Karpas-422 (cell line): ENCODE data around the gene PLCD1. TPM values are rescaled to one million over a fixed set of nuclear protein-coding genes. Genes with fewer than 3 reads are reported as not detected.
"Not testable (repeated sequence)": the region's sequence is repeated elsewhere in the genome, so short reads cannot be mapped to it uniquely, and the experiment has no call there.

Experiments used
- DNase-seq: peaks from one replicate; pipeline ENCODE4 v3.0.0-alpha.2; 2015
- H2AFZ ChIP-seq: fragments of 200-600 bp; sonication (generic); 2 replicates; pipeline ENCODE4 v1.6.1; 2014; ENCODE audit warnings: antibody characterized with exemption, low read length, mixed read lengths
- H3K27ac ChIP-seq: fragments of 200-600 bp; sonication (generic); 2 replicates; pipeline ENCODE4 v1.5.1; 2014; ENCODE audit warnings: mild to moderate bottlenecking, low read length, moderate library complexity
- H3K27me3 ChIP-seq: fragments of 200-600 bp; sonication (generic); 2 replicates; pipeline ENCODE4 v1.6.1; 2014; ENCODE audit warnings: low read length, mixed read lengths
- H3K36me3 ChIP-seq: fragments of 200-600 bp; sonication (generic); 2 replicates; pipeline ENCODE4 v1.6.1; 2014; ENCODE audit warnings: low read length, mixed read lengths; ENCODE audit not compliant: insufficient read depth
- H3K4me1 ChIP-seq: fragments of 200-600 bp; sonication (generic); 2 replicates; pipeline ENCODE4 v1.6.1; 2014; ENCODE audit warnings: mild to moderate bottlenecking, low read length, mixed read lengths
- H3K4me2 ChIP-seq: fragments of 200-600 bp; sonication (generic); 2 replicates; pipeline ENCODE4 v1.6.1; 2014; ENCODE audit warnings: low read length, low read depth, mild to moderate bottlenecking; ENCODE audit not compliant: poor library complexity, severe bottlenecking
- H3K4me3 ChIP-seq: fragments of 200-600 bp; sonication (generic); 2 replicates; pipeline ENCODE4 v1.5.1; 2014; ENCODE audit warnings: mild to moderate bottlenecking, antibody characterized with exemption, low read length, mixed read lengths
- H3K79me2 ChIP-seq: fragments of 200-600 bp; sonication (generic); 2 replicates; pipeline ENCODE4 v1.6.1; 2014; ENCODE audit warnings: mild to moderate bottlenecking, low read length, mixed read lengths
- H3K9ac ChIP-seq: fragments of 200-600 bp; sonication (generic); 2 replicates; pipeline ENCODE4 v1.6.0; 2014; ENCODE audit warnings: low read length
- H3K9me2 ChIP-seq: fragments of 200-600 bp; sonication (generic), shearing (Covaris generic); replicated peaks from 2 replicates; pipeline ENCODE4 v1.6.0; 2014; ENCODE audit warnings: mild to moderate bottlenecking, low read length, moderate library complexity; ENCODE audit not compliant: insufficient read depth
- H3K9me3 ChIP-seq: fragments of 300-700, 200-600 bp; sonication (generic); 2 replicates; pipeline ENCODE4 v1.6.1; 2014; ENCODE audit warnings: low read length, mixed read lengths
- H4K20me1 ChIP-seq: fragments of 200-600 bp; sonication (generic); 2 replicates; pipeline ENCODE4 v1.6.1; 2014; ENCODE audit warnings: mild to moderate bottlenecking, antibody characterized with exemption, low read length, low read depth; ENCODE audit not compliant: insufficient read depth
- total RNA-seq: library from RNA; depleted of rRNA; stranded (reverse); fragments of >200 nt; shearing (Covaris generic); gene quantifications from 2 replicates; pipeline ENCODE4 v1.2.3, GENCODE V29; 2014; ENCODE audit warnings: low replicate concordance

PLCD1 gene
- total RNA-seq, 1 experiment from 2014 or later = 0.89 TPM

DNA sequence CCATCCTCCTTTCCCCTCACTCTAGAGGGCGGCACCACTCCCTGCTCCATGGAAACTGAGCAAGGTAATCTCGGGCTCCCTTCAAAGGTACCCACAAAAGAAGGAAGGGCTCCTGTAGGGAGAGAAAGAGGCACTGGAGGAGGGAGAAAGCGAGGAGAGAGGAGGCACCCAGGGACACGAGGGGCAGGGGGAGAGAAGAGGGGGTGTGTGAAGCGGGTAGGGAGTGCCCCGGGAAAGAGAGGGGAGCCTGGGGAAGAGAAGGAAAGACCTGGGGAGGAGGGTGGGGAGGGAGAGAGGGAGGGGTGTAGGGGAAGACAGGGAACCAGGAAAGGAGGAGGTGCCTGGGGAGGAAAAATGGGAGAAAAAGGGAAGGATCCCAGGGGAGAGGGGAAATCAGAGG lies 38.3 kb downstream of the PLCD1 start:
- Histone ChIP-seq H3K4me1 (peaks cover 19% of the 10 kb centered on the region), H3K4me2 (no peak overlapping the region), H4K20me1 (no peaks in the 10 kb centered on the region), H3K9me3 (no peaks in the 10 kb centered on the region), H3K27me3 (no peaks in the 10 kb centered on the region), H3K9me2 (no peaks in the 10 kb centered on the region), H3K79me2 (peaks cover 11% of the 10 kb centered on the region), H2AFZ (no peak overlapping the region), H3K9ac (no peak overlapping the region), H3K36me3 (0 out of 2 replicates have a peak, but pooled peaks cover 2% of the 10 kb centered on the region), H3K27ac (no peak overlapping the region), H3K4me3 (no peak overlapping the region)
- DNase-seq = no peak

DNA sequence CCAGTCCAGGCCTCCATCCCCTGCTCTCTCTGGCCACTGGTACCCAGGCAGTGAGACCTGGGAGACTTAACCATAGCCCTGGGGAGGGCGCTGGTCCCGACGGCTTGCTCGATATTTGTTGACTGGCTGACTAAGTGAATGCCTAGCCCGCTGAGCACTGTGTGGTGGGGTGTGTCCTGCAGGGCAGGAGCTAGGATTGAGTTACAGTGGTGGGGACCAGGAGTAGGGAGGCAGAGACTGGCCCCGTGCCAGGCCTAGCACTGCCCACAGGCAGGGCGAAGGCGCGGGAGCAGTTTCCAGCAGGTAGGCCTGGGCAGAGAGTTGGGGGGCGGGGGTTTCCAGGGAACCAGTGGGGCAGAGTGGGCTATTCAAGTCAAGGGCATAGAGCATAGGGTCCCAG lies 38.9 kb downstream of the PLCD1 start, which contains the start of gene VILL:
TSS of gene VILL (plus strand) at position 260 of the 400 bp plus-strand sequence. CDS start 2,887 bp downstream, outside the sequence.
- Histone ChIP-seq H3K27me3 (no peaks in the 10 kb centered on the region), H3K4me2 (no peak within 1 kb of the TSS), H3K9me3 (no peaks in the 10 kb centered on the region), H3K27ac (no peak within 1 kb of the TSS), H3K36me3 (no peaks in the 10 kb centered on the region), H3K9ac (no peak within 1 kb of the TSS), H3K4me3 (no peak within 1 kb of the TSS), H3K79me2 (peaks cover 8% of the 10 kb centered on the region), H4K20me1 (no peaks in the 10 kb centered on the region), H2AFZ (no peak within 1 kb of the TSS), H3K4me1 (peaks cover 17% of the 10 kb centered on the region), H3K9me2 (no peaks in the 10 kb centered on the region)
- DNase-seq = no peak

DNA sequence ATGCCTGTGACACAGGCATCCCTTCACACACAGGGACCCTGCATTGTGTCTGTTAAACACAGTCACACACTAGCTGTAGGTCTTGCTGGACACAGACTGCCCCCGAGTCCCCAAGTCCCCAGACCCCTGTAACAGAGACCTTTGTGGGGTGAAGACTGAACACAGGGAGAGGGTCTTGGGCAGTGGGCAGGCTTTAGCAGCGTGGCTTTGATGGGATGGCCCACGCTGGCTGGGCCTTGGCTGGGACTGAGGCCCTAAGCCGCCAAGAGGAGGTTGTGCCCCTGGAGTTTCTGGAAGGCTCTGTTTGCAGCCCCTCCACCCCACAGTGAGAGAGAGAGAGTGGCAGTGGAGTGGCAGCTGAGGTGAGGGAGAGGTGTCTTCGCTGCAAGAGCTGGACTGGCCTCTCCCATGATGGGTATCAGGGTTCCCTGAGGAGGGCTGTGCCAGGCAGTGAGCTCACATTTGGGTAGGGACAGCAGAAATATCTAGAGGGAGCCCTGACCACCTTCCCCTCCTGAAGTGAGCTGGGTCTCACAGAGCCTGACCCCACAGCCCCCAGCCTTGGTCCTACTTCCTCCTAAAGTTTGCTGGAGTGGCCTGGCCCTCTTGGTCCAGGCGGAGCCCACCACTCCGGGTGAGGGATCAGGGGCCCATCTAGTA lies 39.5 kb downstream of the PLCD1 start:
- Histone ChIP-seq H3K4me1 (peaks cover 11% of the 10 kb centered on the region), H3K9me3 (no peaks in the 10 kb centered on the region), H2AFZ (no peak overlapping the region), H3K79me2 (peaks cover 2% of the 10 kb centered on the region), H3K9me2 (no peaks in the 10 kb centered on the region), H3K27ac (no peak overlapping the region), H3K9ac (no peak overlapping the region), H3K27me3 (no peaks in the 10 kb centered on the region), H3K4me2 (no peak overlapping the region), H4K20me1 (no peaks in the 10 kb centered on the region), H3K36me3 (no peaks in the 10 kb centered on the region), H3K4me3 (no peak overlapping the region)
- DNase-seq = no peak

DNA sequence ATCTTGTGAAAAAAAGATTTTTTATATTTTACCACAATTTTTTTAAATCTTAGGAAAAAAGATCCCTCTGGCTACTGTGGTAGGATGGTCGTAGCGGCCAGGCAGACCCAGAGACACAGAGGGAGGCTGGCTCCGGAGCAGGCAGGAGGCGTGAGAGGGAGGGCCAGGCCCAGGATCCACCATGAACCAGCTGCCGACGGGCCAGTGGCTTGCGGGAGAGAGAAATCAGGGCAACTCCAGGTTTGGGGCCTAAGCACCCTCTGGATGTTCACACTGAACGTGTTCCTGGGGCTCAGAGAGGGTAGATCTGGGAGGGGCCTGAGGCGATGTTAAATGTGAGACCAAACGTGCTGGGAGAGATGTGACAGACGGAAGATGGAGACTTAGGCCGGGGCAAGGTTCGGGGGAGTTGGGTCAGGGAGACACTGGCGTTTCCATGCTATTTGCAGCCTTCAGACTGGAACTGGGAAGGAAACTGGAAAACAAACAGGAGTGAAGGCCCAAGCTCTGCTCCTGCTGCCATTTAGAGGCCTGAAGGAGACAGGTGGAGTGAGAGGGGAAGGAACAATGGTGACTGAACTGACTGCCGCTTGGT lies 40.4 kb downstream of the PLCD1 start:
- no peak overlapping the region for H3K27ac ChIP-seq
- no peaks in the 10 kb centered on the region for H4K20me1 ChIP-seq
- H3K4me2 ChIP-seq = no peak overlapping the region
- H3K9me2 ChIP-seq = no peaks in the 10 kb centered on the region
- H3K36me3 ChIP-seq = no peaks in the 10 kb centered on the region
- peaks cover 7% of the 10 kb centered on the region for H3K4me1 ChIP-seq
- no peak overlapping the region for H3K9ac ChIP-seq
- no peaks in the 10 kb centered on the region for H3K9me3 ChIP-seq
- no peaks in the 10 kb centered on the region for H3K27me3 ChIP-seq
- no peaks in the 10 kb centered on the region for H3K79me2 ChIP-seq
- no peak overlapping the region for H3K4me3 ChIP-seq
- H2AFZ ChIP-seq = no peak overlapping the region
- no peak for DNase-seq

DNA sequence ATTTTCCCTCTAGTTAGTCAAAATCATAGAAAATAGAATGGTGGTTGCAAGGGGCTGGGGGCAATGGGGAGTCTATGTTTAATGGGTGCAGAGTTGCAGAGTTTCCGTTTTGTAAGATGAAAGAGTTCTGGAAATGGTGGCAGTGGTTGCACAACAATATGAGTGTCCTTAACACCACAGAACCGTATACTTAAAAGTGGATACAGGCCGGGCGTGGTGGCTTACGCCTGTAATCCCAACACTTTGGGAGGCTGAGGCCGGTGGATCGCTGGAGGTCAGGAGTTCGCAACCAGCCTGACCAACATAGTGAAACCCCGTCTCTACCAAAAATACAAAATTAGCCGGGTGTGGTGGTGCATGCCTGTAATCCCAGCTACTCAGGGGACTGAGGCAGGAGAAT lies 41.1 kb downstream of the PLCD1 start:
- H3K4me3 ChIP-seq, H3K9ac ChIP-seq, H2AFZ ChIP-seq, H3K9me2 ChIP-seq, H3K27me3 ChIP-seq, H3K36me3 ChIP-seq, H4K20me1 ChIP-seq, DNase-seq, H3K4me1 ChIP-seq, H3K27ac ChIP-seq, H3K4me2 ChIP-seq, H3K79me2 ChIP-seq, H3K9me3 ChIP-seq: not testable (repeated sequence)

DNA sequence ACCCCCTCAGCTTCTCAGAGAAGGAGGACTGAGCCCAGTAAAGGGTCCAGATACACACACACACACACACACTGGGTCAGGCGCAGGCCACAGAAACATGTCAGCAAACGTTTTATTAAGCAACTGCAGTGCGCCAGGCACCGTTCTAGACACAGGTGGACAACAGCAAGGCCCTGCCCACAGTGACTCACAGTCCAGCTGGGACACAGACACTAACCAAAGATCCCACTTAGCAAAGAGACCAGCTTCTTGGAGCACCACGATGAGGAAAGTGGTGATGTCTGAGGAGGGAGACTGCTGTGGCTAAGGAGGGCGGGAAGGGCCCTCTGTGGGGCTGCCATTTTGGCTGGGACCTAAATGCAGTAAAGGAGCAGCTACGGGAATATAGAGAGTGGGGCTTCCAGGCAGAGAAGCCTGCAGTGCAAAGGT lies 41.7 kb downstream of the PLCD1 start:
- Histone ChIP-seq H3K4me1 (no peaks in the 10 kb centered on the region), H3K4me3 (no peak overlapping the region), H3K36me3 (no peaks in the 10 kb centered on the region), H3K4me2 (no peak overlapping the region), H3K9ac (no peak overlapping the region), H3K9me3 (no peaks in the 10 kb centered on the region), H2AFZ (no peak overlapping the region), H4K20me1 (no peaks in the 10 kb centered on the region), H3K27ac (no peak overlapping the region), H3K79me2 (no peaks in the 10 kb centered on the region), H3K27me3 (no peaks in the 10 kb centered on the region), H3K9me2 (no peaks in the 10 kb centered on the region)
- DNase-seq = no peak

DNA sequence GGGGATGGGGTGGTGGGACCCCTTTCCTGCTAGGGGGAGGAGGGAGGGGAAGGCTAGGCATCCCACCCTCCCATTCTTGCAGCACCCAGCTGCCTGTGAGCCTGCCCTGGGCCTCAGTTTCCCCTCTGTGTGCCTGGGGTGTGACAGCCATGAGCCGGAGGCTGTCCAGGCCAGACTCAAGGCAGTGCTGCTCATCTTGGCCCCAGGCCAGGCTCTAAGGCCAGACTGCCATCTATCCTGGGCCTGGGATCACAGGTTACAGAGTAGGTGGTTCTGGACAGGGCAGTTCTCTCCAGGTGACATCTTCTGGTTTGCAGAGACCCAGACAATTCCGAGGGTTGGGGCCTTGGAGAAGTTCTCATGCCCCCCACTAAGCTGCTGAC lies 42.1 kb downstream of the PLCD1 start:
- no peak for DNase-seq
- Histone ChIP-seq H2AFZ (no peak overlapping the region), H3K79me2 (no peaks in the 10 kb centered on the region), H4K20me1 (no peaks in the 10 kb centered on the region), H3K9ac (no peak overlapping the region), H3K36me3 (no peaks in the 10 kb centered on the region), H3K4me1 (no peaks in the 10 kb centered on the region), H3K4me3 (no peak overlapping the region), H3K27me3 (no peaks in the 10 kb centered on the region), H3K27ac (no peak overlapping the region), H3K4me2 (no peak overlapping the region), H3K9me2 (no peaks in the 10 kb centered on the region), H3K9me3 (no peaks in the 10 kb centered on the region)

DNA sequence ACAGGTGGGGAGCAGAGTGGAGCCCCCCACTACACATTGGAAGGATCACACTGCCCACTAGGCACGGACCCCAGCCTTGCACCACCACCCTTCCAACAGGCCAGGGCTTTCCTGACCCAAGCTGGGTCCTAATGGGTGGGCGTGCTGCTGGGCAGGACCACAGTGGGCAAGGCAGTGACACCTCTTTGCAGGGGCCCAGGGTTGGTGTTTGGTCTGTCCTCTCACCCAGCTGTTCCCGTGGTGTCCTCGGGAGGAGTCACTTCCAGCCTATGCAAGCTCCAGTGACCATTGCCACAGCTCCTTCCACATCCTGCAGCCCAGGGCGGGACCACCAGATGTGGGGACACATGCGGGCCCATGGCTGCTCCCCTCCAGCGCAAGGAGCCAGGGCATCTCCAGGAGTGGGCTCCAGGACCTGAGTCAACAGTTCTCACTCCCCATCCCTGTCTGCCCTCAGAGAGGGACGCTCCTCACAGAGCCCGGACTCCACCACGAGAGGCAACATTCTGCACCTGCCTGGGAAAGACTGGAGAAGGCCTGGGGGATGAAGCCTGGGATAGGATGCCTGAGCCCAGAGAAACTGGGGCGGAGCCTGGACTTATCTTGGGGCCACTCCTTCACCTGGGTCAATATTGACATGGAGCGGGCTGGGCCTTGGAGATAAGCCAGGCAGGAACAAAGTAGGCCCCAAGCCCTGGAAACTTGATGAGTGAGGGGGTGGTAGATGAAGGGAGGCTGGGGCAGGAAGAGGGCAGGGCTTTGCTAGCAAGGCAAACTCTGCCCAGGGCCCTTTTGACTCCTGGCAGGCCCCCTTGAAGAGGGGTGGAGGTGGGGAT lies 42.7 kb downstream of the PLCD1 start:
- Histone ChIP-seq H3K9ac (no peak overlapping the region), H3K4me2 (no peak overlapping the region), H3K9me3 (no peaks in the 10 kb centered on the region), H3K9me2 (no peaks in the 10 kb centered on the region), H3K4me3 (no peak overlapping the region), H4K20me1 (no peaks in the 10 kb centered on the region), H3K36me3 (no peaks in the 10 kb centered on the region), H3K27ac (no peak overlapping the region), H3K79me2 (no peaks in the 10 kb centered on the region), H3K27me3 (no peaks in the 10 kb centered on the region), H2AFZ (no peak overlapping the region), H3K4me1 (no peaks in the 10 kb centered on the region)
- DNase-seq = no peak
